Measurements from ENCODE around the gene ZNF625. TPM values are rescaled to one million over a fixed set of nuclear protein-coding genes. Genes with fewer than 3 reads are reported as not detected.
A peak's percentile ranks its signal among the peaks of the same experiment; 100 is the strongest.

The ZNF625 gene
- total RNA-seq, 1 donor from 2014 or later: 3.1 TPM

DNA sequence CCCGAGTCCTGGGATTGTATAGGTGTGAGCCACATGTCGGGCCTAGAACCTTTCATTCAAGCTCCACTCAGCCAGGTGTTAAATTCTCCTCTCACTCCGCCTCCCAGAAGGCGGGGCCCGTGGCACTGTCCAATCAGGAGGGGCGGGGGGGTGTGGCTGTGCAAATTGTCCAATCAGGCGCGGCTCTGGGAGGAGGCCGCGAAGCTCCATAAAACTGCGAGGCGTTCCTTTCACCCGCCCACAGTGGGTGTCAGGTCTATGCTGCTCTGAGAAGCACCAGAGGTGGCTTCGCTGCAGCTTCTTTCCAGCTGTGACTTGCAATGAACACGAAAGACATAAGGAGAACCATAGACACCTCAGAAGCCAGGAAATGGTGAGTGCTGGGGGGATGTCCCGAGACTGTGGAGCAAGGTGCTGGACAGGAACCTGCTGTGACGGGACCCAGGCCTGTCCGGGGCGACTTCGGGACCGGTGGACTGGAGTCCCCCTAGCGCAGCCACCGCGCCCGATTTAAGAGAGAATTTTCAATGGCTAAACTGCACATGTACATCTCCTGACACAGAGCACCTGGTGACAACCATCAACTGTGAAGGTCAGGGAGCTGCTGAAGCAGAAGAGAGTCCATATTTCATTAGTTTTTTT is 3.4 kb upstream of the ZNF625 start:
- H3K4me3 ChIP-seq (ENCODE audit: low read depth, low read length): no peak overlapping the region
- no peak for DNase-seq (ENCODE audit: low read depth)
- TF ChIP-seq, protein P1, sequence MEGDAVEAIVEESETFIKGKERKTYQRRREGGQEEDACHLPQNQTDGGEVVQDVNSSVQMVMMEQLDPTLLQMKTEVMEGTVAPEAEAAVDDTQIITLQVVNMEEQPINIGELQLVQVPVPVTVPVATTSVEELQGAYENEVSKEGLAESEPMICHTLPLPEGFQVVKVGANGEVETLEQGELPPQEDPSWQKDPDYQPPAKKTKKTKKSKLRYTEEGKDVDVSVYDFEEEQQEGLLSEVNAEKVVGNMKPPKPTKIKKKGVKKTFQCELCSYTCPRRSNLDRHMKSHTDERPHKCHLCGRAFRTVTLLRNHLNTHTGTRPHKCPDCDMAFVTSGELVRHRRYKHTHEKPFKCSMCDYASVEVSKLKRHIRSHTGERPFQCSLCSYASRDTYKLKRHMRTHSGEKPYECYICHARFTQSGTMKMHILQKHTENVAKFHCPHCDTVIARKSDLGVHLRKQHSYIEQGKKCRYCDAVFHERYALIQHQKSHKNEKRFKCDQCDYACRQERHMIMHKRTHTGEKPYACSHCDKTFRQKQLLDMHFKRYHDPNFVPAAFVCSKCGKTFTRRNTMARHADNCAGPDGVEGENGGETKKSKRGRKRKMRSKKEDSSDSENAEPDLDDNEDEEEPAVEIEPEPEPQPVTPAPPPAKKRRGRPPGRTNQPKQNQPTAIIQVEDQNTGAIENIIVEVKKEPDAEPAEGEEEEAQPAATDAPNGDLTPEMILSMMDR (conservative IDR thresholded peaks at IDR 0.05; ENCODE audit: low read depth, low read length): no peak

- DNase-seq (ENCODE audit: low read depth): no peak
- TF ChIP-seq, protein P1 (conservative IDR thresholded peaks at IDR 0.05; ENCODE audit: low read depth, low read length): no peak
- peak overlapping the region; percentile 84 for H3K4me3 ChIP-seq (ENCODE audit: low read depth, low read length)
These were observed 1.1 kb downstream of the ZNF625 start for GRCh38 chr19:12155324-12155860.

DNA sequence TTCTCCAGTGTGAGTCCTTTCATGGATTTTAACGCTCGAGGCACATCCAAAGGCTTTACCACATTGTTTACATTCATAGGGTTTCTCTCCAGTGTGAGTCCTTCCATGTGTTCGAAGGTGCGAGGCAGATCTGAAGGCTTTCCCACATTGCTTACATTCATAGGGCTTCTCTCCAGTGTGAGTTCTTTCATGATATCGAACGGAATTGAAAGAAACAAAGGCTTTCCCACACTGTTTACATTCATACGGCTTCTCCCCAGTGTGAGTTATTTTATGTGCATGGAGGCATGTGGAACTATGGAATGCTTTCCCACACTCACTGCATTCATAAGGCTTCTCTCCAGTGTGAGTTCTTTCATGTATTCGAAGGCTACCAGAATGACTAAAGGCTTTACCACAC is 11.2 kb downstream of the ZNF625 start:
- DNase-seq (ENCODE audit: low read depth): no peak
- no peak overlapping the region for H3K4me3 ChIP-seq (ENCODE audit: low read depth, low read length)
- TF ChIP-seq, protein P1 (conservative IDR thresholded peaks at IDR 0.05; ENCODE audit: low read depth, low read length): no peak

DNA sequence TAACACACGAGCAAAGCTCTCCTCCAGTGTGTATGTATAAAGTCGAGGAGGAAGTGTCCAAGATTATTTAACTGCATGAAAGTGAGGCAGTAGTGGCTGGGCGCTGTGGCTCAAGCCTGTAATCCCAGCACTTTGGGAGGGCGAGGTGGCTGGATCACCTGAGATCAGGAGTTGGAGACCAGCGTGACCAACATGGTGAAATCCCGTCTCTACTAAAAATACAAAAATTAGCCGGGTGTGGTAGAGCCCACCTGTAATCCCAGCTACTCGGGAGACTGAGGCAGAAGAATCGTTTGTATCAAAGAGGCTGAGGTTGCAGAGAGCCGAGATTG is 15.2 kb downstream of the ZNF625 start:
- no peak for DNase-seq (ENCODE audit: low read depth)
- TF ChIP-seq, protein P1 (conservative IDR thresholded peaks at IDR 0.05; ENCODE audit: low read depth, low read length): no peak

GRCh38 chr19:12140545-12141404 is 15.8 kb downstream of the ZNF625 start:
- TF ChIP-seq, protein P1 (conservative IDR thresholded peaks at IDR 0.05; ENCODE audit: low read depth, low read length): peak; percentile 87
- DNase-seq (ENCODE audit: low read depth): no peak
- peak overlapping the region; percentile 81 for H3K4me3 ChIP-seq (ENCODE audit: low read depth, low read length)

More for the DNA sequence above, 15.2 kb downstream of the ZNF625 start:
- H3K4me3 ChIP-seq (ENCODE audit: low read depth, low read length): no peak overlapping the region

DNA sequence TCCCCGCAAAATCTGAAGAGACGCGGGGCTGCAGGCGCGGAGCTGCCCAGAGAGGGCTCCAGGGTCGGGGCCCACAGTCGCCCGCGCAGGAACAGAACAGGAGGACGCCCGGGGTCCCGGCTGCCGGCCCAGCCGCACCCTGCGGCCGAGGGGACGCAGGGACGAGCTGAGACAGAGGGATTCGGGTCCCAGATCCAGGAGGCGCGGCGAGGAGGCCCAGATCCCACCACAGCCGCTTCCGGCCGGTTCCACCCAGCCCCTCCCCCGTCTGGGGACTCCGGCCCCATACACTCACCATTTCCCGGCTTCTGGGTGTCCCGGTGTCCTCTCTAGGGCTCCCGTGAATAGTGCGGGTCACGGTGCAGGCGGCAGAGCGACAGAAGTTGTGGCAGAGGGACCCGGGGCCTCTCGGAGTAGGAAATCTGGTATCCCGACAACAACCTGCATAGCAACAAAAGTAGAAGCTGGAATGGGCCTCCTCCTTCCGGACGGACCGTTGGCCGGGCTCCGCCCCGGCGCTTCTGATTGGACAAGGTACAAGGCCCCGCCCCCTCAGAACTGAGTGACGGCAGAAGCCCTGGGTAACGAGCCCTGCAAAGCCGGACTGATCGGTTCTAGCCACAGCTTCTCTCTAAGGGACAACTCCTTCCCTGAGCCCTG is 16.5 kb downstream of the ZNF625 start, which contains the start of gene ZNF20:
Gene ZNF20 (minus strand): TSS at position 466 of the 660 bp plus-strand sequence. CDS start 168 bp downstream, at position 298.
- peak; percentile 68 for DNase-seq (ENCODE audit: low read depth)
- peak within 1 kb of the TSS; percentile 81 for H3K4me3 ChIP-seq (ENCODE audit: low read depth, low read length)
- TF ChIP-seq, protein P1 (conservative IDR thresholded peaks at IDR 0.05; ENCODE audit: low read depth, low read length): no peak

Measured in epithelial cell of proximal tubule (primary cell).